ENCODE results near the gene NCAM2.

Gene NCAM2

DNA sequence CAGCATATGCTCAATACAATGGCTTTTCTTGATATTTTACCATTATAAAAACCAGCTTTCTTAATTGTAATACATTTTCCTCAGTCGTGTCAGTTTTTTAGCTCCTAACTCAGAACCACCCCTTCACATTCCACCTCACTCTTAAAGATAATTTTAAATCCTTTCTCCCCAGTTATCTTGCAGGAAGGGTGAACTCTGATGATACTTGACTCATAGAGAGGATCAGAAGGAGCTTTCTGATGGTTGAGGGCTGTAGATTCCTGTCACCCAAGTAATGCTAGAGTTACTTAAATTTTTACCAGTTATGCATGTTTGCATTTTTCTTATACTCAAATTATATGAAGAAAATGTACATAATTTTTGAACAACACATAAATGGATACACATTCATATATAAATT lies 233.7 kb downstream of the NCAM2 start:
- no peak for DNase-seq

DNA sequence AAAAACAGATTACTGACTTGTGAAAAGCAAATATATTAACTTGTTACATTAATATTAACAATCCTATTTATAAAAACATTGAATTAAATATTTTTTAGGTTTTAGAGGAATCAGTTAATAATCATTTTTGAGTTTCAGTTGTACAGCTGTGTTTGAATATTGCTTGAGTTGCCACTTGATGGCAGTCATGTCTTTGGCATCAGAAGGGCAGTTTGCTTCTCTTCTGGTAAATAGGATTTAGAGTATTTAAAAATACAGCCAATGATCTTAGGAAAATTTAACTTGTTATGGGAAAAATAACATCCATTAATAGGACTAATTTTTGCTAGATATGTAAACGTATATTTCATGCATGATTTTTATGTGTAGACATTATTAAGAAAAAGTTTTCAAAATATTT lies 234.1 kb downstream of the NCAM2 start:
- no peak for DNase-seq

DNA sequence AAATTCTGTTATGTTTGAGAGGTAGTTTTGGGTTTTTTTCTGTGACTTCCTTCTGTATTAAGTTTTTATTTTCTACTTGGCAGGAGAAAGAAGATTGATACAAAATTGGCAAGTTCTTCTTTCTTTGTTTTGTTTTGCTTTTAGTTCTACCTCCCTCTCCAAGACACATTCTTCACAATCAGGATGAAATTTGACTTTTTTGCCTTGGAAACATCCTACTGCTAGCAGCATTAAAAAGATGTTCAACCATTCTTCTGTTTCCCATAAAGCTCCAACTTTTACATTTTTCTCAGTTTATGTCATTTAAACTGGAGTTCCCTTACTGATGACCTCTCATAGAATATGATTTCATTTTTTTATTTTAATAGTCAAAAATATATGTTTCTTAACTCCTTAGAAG lies 234.8 kb downstream of the NCAM2 start:
- no peak for DNase-seq

DNA sequence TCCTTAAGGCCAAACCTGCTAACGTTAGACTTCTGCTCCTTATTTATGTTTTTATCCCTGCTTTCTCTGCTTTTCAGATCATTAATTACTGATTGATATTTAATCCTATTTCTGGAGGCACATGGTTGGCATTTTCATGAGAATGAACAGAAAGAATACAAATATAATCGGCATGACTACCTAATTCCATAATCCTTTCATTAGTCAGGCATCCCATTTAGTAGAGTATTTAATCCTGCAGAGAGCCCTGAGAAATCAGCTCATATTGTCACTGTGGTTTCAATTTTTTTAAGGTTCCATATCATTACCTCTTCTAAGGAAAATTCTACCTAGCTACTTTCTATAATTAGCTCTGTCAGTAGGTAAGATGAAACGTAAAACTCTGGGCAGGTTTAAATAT lies 238.8 kb downstream of the NCAM2 start:
- no peak for DNase-seq

DNA sequence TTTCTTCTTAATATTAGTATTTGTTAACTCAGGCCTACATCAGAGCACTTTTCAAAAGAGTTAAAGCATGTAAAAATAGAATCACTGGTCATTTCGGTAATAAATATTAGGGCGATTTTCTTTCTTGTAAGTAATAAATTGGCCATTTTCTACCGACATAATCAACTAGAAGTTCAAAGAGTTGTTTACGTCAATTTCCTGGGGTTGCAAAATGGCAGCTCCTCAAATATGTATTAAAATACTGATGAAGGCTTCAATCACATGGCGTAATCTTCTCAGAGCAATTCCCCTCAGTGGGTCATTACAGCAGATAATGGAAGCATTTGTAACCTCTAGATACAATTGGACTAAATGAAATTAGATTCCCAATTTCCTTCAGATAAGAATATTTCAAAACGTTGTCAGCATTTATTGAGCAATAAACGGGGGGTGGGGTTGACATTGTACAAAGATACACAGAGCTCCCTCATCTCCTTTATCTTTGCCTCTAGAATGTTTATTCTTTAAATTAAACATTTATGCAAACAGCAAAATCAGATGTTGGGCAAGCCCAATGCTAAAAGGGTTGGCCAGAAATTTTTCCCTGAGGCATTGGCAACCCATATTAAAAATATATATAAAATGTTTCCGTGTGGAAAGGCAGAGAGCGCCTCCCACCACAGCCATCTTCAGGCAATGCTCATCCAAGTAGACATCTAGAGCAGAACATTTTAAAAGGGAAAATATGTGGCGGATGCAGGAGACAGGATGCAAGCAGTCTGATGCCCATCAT lies 240.6 kb downstream of the NCAM2 start:
- no peak for DNase-seq

DNA sequence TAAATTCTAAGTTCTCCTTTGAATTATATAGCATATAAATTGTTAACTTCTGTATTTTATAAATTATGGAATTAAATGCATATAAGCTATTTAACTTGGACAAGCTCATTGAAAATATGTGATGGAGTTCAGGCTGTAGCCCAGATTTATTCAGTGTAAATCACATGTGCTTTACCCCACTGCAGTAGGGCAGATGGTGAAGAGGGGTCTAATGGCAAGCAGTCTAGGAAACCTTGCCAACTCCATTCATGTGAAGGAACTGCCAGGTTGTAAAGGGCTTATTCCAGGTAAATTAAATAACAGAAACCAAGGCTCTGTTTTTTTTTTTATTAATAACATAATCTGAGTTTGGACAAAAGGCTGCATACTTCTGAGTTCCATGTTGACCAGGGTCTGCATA lies 243.2 kb downstream of the NCAM2 start:
- DNase-seq: no peak

DNA sequence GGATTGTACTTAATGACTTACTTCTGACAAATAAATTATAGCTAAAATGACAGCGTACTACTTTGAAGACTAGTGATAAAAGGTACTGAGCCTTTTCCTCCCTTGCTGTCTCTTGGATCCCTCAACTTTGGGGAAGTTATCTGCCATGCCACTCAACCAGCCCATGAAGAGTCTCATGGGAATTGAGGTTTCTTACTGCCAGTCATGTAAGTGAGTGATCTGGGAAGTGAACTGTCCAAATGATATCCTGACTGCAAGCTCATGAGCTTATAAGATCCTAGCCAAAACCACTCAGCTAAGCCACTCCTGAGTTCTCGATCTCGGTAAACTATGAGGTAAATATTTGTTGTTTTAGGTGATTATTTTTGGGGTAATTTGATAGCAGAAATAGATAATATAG lies 247.8 kb downstream of the NCAM2 start:
- no peak for DNase-seq

DNA sequence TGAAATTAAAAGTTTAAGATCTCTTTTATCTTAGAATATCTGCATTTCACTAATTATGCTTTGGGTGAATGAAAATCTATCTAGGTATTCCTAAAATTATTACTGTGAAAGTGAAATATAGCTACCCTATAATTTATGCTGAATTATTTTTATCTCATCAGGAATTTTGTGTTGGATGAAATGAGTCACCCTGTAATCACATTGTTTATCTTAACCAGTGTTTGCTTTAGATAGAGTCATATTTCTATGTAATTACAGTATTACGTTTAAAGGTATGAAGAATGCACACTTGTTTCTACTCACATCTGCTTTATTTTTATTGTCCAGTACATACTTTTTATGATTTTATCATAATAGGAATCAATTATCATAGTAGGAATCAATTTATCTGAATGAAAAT lies 249.2 kb downstream of the NCAM2 start:
- DNase-seq: no peak

DNA sequence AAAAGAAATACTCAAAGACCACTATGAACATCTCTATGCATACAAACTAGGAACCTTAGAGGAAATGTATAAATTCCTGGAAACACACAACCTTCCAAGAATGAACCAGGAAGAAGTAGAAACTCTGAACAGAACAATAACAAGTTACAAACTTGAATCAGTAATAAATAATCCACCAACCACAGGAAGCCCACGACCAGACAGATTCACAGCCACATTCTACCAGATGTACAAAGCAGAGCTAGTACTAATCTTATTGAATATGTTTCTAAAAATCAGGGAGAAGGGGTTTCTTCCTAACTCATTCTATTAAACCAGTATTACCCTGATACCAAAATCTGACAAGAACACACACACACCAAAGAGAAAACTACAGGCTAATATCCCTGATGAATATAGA lies 263.8 kb downstream of the NCAM2 start:
- DNase-seq: no peak

DNA sequence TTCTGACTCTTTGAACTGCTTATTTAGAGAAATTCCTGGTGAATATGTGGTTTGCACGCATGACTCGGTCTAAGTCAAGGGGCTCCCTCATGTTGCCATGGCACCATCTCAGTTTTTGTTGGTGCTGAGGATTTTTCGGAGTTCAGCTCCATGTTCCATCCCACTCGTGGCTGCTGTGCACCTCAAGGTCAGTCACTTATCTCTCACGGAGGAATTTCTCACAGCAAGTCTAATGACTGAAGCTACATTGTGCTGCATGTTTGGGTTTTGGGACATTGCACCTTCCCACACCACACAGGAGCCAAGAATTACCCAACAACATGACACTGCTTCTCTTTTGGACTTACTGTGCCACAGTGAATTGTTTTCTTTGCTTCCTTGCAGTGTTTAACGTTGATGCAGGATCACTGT lies 269.9 kb downstream of the NCAM2 start:
- no peak for DNase-seq

DNA sequence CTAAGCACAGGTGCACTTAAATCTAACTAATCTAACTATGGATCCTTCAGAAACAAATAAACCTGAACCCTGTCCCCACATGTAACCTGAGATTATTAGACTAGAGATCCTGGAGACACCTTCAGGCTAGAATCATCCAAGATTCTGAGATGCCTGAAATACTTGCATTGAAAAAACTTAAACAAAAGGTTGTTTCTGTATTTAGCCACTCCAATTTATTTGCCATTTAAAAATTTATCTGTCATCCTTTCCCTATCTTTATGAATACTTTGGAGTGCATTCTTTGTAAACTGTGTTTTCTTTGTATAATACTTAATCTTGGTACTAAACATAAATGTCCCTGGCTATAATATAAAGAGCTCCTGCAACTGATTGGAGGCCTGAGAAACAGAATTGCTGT lies 270.7 kb downstream of the NCAM2 start:
- DNase-seq: no peak

DNA sequence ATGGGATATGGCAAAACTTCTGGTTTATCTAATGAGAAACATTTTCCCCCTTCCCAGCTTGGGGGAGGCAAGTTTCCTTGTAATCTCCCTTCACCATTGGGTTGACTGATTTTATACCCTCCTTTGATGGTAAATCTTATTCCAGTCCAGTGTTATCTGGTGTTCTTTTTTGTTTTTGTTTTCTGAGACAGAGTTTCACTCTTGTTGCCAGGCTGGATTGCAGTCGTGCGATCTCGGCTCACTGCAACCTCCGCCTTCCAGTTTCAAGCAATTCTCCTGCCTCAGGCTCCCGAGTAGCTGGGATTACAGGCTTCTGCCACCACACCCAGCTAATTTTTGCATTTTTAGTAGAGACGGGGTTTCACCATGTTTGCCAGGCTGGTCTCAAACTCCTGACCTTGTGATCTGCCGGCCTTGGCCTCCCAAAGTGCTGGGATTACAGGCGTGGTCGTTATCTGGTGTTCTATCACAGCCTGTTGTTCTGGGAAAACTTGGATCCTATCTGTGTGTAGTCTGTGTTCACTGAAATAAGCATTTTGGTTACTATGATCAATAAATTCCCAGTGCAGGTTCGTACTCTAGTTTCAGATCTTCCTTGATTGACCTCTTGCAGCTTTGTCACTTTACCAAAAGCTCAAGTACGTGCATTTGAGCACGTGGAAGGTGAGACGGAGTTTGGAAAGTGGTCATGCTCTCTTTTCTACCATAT lies 281.1 kb downstream of the NCAM2 start:
- no peak for DNase-seq

DNA sequence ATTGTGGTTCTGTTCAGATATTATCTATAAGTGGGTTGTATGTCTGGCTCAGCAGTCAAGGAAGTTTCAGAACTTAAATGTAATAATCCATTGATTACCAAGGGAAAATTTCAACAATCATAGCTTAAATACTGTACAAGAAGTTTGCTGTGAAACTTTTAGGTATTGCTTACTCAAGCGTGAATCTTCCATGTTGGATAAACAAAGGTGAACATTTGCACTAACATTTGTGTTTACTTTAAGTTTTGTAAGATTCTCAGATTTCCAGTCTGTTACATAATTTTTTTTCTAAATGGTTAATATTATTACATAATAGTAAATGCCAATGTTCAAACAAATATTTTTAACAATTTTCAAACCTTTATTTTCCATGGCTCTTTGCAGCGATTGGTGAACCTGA lies 285.6 kb downstream of the NCAM2 start:
- no peak for DNase-seq

DNA sequence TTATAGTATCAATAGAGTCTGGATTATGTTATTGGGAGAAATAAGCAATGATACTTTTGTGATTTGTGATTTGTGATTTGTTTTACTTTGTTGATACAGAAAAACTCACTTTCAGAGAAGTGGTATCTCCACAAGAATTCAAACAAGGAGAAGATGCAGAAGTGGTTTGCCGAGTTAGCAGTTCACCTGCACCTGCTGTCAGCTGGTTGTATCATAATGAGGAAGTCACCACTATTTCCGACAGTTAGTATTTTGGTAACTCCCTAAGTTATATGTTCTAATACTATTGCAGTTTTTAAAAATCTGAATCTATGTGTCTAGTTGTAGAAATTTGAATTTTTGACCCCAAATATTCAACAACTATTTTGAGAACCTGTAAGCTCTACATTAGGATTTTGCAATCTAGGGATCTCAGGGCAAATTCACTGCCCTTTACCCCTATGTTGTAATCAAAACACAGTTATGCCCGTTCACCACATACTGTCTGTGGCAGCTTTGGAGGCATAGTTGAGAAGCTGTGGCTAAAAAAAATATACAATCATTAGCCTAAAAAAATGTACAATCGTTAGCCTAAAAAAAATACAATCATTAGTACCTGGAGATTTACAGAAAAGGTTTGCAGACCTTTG lies 288.1 kb downstream of the NCAM2 start:
- no peak for DNase-seq

DNA sequence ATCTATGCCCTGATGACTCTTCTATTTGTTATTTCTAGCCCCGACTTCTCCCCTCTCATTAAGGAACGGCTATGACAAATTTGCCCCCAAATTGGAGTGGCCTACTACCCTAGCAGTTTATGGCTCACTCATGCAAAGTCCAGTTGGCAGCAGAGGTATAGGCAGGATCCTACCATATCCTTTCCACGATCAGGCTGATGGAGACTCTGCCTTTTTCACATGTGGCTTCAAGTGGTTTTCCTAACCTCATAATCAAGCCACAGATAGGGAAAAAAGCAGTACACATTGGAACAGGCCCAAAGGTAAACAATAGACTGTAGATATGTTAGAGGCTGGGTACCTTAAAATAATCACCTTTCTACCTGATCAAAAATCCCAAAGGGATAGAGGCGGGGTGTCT lies 292.5 kb downstream of the NCAM2 start:
- DNase-seq: no peak

DNA sequence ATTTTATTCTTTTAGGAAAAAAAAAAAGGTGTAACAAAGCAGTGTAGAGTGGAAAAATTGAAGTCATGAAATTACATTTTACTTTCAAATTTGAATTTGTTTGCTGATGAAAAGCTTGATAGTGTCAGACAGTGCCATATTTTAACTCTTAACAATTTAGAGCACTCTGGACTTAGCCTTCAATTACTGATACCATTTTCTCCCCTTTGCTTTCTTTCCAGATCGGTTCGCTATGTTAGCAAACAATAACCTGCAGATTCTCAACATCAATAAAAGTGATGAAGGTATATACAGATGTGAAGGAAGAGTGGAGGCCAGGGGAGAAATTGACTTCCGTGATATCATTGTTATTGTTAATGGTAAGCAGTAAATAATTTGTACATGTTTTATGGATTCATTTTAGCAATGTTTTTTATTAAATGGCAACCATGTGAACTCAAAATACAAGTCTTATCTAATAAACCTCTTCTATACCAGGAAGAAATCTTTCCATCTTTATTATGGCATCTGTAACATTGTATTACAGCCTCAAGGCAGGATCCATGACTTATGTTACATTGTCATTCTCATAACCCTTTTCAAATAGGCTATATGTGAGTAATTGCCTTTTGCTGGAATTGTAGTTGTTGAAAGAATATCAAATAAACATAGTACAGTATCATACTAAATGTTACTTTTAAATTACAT lies 293.8 kb downstream of the NCAM2 start:
- DNase-seq: no peak

DNA sequence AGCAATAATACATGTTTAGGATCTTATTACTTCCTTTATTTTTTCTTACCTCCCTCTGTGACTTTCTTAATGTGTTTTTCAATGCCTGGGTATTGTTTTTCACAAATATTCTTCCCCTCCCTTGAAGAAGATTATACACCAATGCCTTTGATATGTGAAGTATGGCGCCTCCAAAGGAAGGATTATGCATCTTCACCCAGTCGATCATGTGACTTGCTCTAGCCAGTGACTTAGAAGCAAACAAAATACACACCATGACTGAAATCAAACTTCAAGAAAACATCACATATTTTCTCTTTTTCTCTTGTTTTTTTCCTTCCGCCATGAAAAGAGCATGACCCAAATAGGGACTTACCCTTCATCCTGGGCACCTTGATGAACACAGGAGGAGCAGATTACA lies 297.1 kb downstream of the NCAM2 start:
- no peak for DNase-seq

DNA sequence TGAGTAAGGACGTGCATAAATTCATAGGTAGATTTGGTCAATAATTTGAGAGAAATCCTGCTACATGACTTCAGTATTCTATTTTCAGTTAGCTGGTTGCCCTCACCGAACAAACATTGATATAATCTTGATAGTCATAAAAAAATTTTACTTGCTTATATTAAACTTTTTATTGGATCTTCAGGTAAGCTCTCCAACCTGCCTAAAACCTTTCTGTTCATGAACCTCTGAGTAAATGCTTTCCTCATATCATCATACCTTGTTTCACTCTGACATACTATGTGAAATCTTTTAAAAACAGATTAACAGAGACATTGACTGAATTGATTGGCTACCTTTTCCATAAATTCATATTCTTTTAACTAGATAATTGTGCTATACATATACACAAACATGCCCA lies 299.0 kb downstream of the NCAM2 start:
- no peak for DNase-seq

DNA sequence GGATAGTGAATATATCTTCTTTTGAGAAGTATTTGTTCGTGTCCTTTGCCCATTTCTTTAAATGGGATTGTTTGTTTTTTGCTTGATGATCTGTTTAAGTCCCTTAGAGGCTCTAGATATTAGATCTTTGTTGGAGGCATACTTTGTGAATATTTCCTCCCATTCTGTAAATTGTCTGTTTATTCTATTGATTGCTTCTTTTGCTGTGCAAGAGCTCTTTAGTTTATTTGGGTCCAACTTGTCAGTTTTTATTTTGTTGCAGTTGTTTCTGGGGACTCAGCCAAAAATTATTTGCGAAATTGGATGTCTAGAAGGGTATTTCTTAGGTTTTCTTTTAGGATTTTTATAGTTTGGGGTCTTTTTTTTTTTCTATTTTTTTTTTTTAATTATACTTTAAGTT lies 302.8 kb downstream of the NCAM2 start:
- no peak for DNase-seq

DNA sequence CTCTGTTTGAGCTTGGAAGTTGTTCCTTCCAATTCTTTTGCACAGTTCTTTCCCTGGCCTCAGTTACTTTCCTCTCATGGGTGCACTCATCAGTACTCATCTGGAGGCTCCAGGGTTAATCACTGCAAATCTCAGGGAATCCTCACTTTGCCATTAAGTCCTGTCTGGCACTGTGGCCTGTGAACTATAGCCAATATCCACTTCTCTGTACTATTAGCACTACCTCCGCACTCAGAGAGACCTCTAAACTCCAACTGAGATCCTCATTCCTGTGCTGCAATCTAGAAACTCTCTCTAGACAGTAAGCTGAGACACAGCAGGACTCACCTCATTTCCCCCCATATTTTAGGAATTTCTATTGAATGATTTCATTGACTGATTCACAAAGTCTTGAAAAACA lies 311.3 kb downstream of the NCAM2 start:
- no peak for DNase-seq

DNA sequence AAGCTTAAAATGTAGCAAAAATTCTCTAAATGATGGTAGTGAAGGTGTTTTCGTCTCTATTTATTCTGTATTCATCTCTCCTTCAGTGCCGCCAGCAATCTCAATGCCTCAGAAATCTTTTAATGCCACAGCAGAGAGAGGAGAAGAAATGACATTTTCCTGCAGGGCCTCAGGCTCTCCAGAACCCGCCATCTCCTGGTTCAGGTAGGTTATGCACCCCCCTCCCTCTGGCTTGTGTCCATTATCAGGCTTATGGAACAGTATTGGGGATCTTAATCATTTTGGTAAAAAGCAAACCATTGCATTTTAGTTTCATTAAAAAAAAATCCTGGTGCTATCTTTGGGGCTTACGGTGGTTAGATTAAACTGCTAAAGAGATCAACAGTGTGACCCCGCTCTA lies 326.1 kb downstream of the NCAM2 start:
- no peak for DNase-seq

DNA sequence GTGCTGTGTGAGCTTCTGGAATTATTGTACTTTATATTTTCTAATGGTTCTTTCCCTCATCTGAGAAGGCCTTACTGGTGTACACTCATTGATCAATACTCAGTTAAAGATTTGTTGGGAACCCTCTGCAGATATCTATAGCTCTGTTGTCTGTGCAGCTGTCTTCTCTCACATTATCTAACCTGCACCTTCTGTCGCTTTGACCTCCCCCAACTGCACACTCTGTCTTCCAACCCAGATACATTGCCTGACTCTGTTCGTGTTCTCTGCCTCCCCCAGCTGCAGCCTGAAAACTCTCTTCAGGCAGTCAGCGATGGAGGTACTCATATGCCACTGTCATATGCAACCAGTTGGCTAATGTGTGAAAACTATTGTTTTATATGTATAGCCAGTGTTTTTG lies 334.3 kb downstream of the NCAM2 start:
- DNase-seq: no peak

DNA sequence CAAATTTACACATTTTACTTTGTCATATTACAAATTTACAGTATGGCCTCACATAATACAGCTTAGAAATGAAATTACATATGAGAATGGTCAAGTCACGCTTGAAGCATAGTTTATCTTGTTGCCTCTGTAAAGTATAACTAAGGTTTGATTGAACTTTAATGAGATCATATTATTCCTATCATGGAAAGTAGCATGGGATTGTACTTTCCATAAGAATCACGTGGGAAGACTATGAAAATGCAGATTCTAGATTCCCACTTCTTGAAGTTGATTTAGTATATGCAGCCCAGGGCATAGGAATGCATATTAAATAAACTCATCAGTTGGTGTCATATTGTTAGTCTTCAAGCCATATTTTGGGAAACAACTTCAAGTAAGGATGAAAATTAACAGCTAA lies 342.8 kb downstream of the NCAM2 start:
- no peak for DNase-seq

DNA sequence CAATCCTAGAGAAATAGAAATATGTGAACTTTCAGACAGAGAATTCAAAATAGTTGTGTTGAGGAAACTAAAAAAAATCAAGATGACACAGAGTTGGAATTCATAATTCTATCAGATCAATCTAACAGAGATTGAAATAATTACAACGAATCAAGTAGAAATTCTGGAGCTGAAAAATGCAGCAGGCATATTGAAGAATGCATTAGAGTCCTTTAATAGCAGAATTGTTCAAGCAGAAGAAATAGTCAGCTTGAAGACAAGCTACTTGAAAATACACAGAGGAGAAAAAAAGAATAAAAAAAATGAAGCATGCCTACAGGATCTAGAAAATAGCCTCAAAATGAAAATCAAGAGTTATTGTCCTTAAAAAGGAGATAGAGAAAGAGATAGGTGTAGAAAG lies 347.1 kb downstream of the NCAM2 start:
- DNase-seq: no peak

Measured in NCI-H2081 treated with DMSO at 0.1 percent for 48 hours (cell line).